Prostate gland (tissue), 2 donors: ENCODE data around the gene DEPDC1. TPM values are rescaled to one million over a fixed set of nuclear protein-coding genes. Genes with fewer than 3 reads are reported as not detected.
"Not testable (repeated sequence)": the region's sequence is repeated elsewhere in the genome, so short reads cannot be mapped to it uniquely, and the experiment has no call there.

Source experiments
- DNase-seq: peaks from one replicate; pipeline ENCODE4 v3.0.0-alpha.2; 2019; ENCODE audit warnings: low spot score
- H3K27ac ChIP-seq, 2 donors: fragments of 200-600 bp; sonication (generic); 2 replicates each; pipeline ENCODE4 v1.5.1; 2017 to 2019
- H3K27me3 ChIP-seq: fragments of 200-600 bp; sonication (generic); replicated peaks from 2 replicates; pipeline ENCODE4 v1.5.1; 2019; ENCODE audit not compliant: insufficient read depth
- H3K36me3 ChIP-seq, 2 donors: fragments of 200-600 bp; sonication (generic); 1 replicate in 1 of 2; 2 replicates in 1 of 2; pipeline versions ENCODE4 v1.5.1 to v1.8.1; 2017 to 2019
- H3K4me1 ChIP-seq: fragments of 200-600 bp; sonication (generic); replicated peaks from 2 replicates; pipeline ENCODE4 v1.5.1; 2019
- H3K4me3 ChIP-seq, 2 donors: fragments of 200-600 bp; sonication (generic); 2 replicates each; pipeline ENCODE4 v1.5.1; 2017 to 2019
- H3K9me3 ChIP-seq: fragments of 200-600 bp; sonication (generic); 2 replicates; pipeline ENCODE4 v1.5.1; 2017
- CTCF ChIP-seq, 4 experiments: fragments of 200-600 bp in 2 of 4; fragments of 450-650 bp in 2 of 4; sonication (generic) in 2 of 4; IDR thresholded peaks; 1 replicate in 3 of 4; 2 replicates in 1 of 4; pipeline ENCODE4 v1.5.1; 2016 to 2019; ENCODE audit warnings: antibody characterized with exemption in 4 of 4, mild to moderate bottlenecking in 2 of 4, moderate library complexity in 2 of 4
- POLR2A ChIP-seq: fragments of 450-650 bp; IDR thresholded peaks from one replicate; pipeline ENCODE4 v1.6.1; 2016; ENCODE audit warnings: antibody characterized with exemption, mild to moderate bottlenecking
- POLR2AphosphoS5 ChIP-seq: sonication (generic); formaldehyde crosslinking; IDR thresholded peaks from one replicate; pipeline ENCODE4 v1.6.1; 2017; ENCODE audit warnings: antibody characterized with exemption
- WGBS: methylation state at CpG from one replicate; pipeline ENCODE4 v1.1.5; 2018; 5-methylcytosine and 5-hydroxymethylcytosine counted together
- intact Hi-C: fragments of 100-400 bp; cut with DNase I; formaldehyde crosslinking; loops from one replicate; pipeline ENCODE4 v1.14.2; 2022
- total RNA-seq, 2 donors: library from RNA; depleted of rRNA; stranded (reverse); fragments of >200 nt; gene quantifications; one replicate each; pipeline ENCODE4 v1.1.0, GENCODE V29; 2016

DEPDC1 gene
- total RNA-seq, 2 donors from 2014 or later: 0.46 to 3.0 TPM

- no peaks in the 10 kb centered on the region for H3K4me1 ChIP-seq
- 86% methylated on average over 3 of the region's 3 CpGs for WGBS
- intact Hi-C loops: no loop called here
- no peak overlapping the region for H3K27ac ChIP-seq
- H3K9me3 ChIP-seq: no peaks in the 10 kb centered on the region
- DNase-seq: no peak
- H3K4me3 ChIP-seq: no peak overlapping the region
- no peaks in the 10 kb centered on the region for H3K27me3 ChIP-seq
- TF ChIP-seq POLR2AphosphoS5 (no peak), CTCF (IDR thresholded peaks at IDR 0.05) (no peak)
- H3K36me3 ChIP-seq: no peaks in the 10 kb centered on the region
Measured at GRCh38 chr1:68481041-68481440, 15.8 kb downstream of the DEPDC1 start.

- Histone ChIP-seq H3K4me1 (no peaks in the 10 kb centered on the region), H3K27ac (no peak overlapping the region), H3K4me3 (no peak overlapping the region), H3K9me3 (no peaks in the 10 kb centered on the region), H3K27me3 (no peaks in the 10 kb centered on the region), H3K36me3 (no peaks in the 10 kb centered on the region)
- intact Hi-C loops: no loop called here
- TF ChIP-seq POLR2AphosphoS5 (no peak), CTCF (IDR thresholded peaks at IDR 0.05) (no peak), POLR2A (no peak)
- DNase-seq: no peak
- WGBS: 100% methylated on average over 2 of the region's 2 CpGs
Measured at GRCh38 chr1:68479501-68479900, 17.4 kb downstream of the DEPDC1 start.

DNA sequence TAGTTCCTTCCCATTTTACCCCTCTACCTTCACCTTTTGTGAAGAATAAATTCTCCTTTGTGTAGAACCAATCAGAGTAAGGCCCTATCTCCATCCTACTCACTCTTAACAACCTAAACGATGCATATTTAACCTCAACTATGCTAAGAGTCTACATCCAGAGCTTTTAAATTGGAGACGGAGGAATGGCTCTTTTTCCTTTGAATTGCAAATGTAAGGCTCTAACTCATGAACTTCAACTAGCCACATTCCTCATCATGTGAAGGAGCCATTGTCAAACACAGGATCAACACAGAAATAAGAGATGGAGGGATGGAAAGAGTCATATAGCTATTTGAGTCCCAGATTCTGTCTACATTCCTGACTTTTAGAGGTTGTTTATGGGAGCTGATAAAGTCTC is 18.2 kb downstream of the DEPDC1 start:
- Histone ChIP-seq H3K4me1 (no peaks in the 10 kb centered on the region), H3K9me3 (no peaks in the 10 kb centered on the region), H3K4me3 (no peak overlapping the region), H3K27ac (no peak overlapping the region), H3K27me3 (no peaks in the 10 kb centered on the region), H3K36me3 (no peaks in the 10 kb centered on the region)
- DNase-seq: no peak
- WGBS: 91% methylated on average over 2 of the region's 2 CpGs
- TF ChIP-seq POLR2A (no peak), POLR2AphosphoS5 (no peak), CTCF (IDR thresholded peaks at IDR 0.05) (no peak)
- intact Hi-C loops: no loop called here

GRCh38 chr1:68476626-68477025 is 20.3 kb downstream of the DEPDC1 start:
- H3K4me3 ChIP-seq, DNase-seq, intact Hi-C loops, H3K4me1 ChIP-seq, H3K9me3 ChIP-seq, H3K27me3 ChIP-seq, H3K27ac ChIP-seq, H3K36me3 ChIP-seq: not testable (repeated sequence)
- 88% methylated on average over 2 of the region's 2 CpGs for WGBS

- H3K4me1 ChIP-seq: no peaks in the 10 kb centered on the region
- no peaks in the 10 kb centered on the region for H3K36me3 ChIP-seq
- no peak for DNase-seq
- H3K9me3 ChIP-seq: no peaks in the 10 kb centered on the region
- intact Hi-C loops: loop anchor here (5.0 kb wide), 1 partner anchor 119 kb away; no protein-coding TSS in a partner anchor
- no peak overlapping the region for H3K27ac ChIP-seq
- no peaks in the 10 kb centered on the region for H3K27me3 ChIP-seq
- no peak for TF ChIP-seq POLR2A
- no peak overlapping the region for H3K4me3 ChIP-seq
Measured at GRCh38 chr1:68473060-68473459, 23.8 kb downstream of the DEPDC1 start.

DNA sequence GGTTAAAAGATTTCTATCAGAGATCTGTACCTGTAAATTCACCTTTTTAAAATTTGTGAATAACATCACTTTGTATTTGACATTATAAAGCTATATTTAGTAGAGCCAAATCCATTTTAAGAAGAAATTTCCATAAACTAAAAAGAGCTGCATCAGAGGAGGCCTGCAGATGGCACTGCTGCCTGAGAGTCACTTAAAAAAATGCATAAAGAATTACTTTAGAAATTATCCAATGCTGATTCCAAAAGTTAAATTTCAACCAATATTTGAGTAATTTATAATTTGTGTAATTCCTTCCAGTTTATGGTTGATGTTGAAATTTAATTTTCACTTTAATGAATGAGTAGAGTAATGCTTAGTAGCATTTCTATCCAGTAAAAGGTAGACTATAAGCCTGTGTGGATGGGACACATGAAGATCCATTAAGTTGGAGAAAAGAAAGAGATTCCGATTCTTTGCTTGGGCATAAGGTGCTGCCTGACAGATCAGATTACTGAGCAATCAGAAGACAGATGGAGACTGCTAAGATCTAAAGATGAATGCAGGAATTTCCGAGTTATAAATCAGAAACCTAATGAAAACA is 26.4 kb downstream of the DEPDC1 start:
- Histone ChIP-seq H3K27ac (no peak overlapping the region), H3K4me1 (no peaks in the 10 kb centered on the region), H3K36me3 (no peaks in the 10 kb centered on the region), H3K9me3 (no peaks in the 10 kb centered on the region), H3K4me3 (no peak overlapping the region), H3K27me3 (no peaks in the 10 kb centered on the region)
- intact Hi-C loops: loop anchor here (5.0 kb wide), 1 partner anchor 122 kb away; no protein-coding TSS in a partner anchor
- peak in 3 of 4 experiments; percentile 27 to 37 (median 37) for TF ChIP-seq CTCF (IDR thresholded peaks at IDR 0.05)
- TF ChIP-seq POLR2A: no peak
- DNase-seq: no peak
- 63% methylated on average over 2 of the region's 2 CpGs for WGBS
